ENCODE data around the gene SPTBN5. TPM values are rescaled to one million over a fixed set of nuclear protein-coding genes. Genes with fewer than 3 reads are reported as not detected.

SPTBN5 gene
- total RNA-seq, 2 experiments from 2014 or later, result 0.16 to 0.21 TPM

GRCh38 chr15:41849861-41850260, 44.0 kb downstream of the SPTBN5 start:
- POLR2A ChIA-PET, result no interaction called here
- no peaks in the 10 kb centered on the region for H3K27me3 Mint-ChIP-seq (ENCODE audit: low read depth)

GRCh38 chr15:41849204-41849603, 44.6 kb downstream of the SPTBN5 start:
- Mint-ChIP-seq H3K4me3 (no peak overlapping the region), H3K9me3 (ENCODE audit: insufficient read depth) (no peaks in the 10 kb centered on the region), H3K27ac (no peak overlapping the region), H3K4me1 (ENCODE audit: low read depth) (no peaks in the 10 kb centered on the region), H3K27me3 (ENCODE audit: low read depth) (no peaks in the 10 kb centered on the region), H3K36me3 (ENCODE audit: low read depth) (peaks cover 11% of the 10 kb centered on the region)
- no peak for DNase-seq
- no peak for ATAC-seq
- ChIA-PET POLR2A (no interaction called here), CTCF (no interaction called here)

More at GRCh38 chr15:41849861-41850260, 44.0 kb downstream of the SPTBN5 start:
- no peaks in the 10 kb centered on the region for H3K9me3 Mint-ChIP-seq (ENCODE audit: insufficient read depth)
- CTCF ChIA-PET, result interaction anchor here (3.3 kb wide), 1 partner anchor 76 kb away, joined by 11 read pairs; the partner anchor contains the start of gene MAPKBP1
- H3K4me1 Mint-ChIP-seq (ENCODE audit: low read depth), result no peaks in the 10 kb centered on the region
- H3K27ac Mint-ChIP-seq, result no peak overlapping the region
- peaks cover 11% of the 10 kb centered on the region for H3K36me3 Mint-ChIP-seq (ENCODE audit: low read depth)
- no peak overlapping the region for H3K4me3 Mint-ChIP-seq
- ATAC-seq, result no peak
- no peak for DNase-seq

- H3K4me1 Mint-ChIP-seq (ENCODE audit: low read depth), result no peaks in the 10 kb centered on the region
- no peak overlapping the region for H3K4me3 Mint-ChIP-seq
- ChIA-PET POLR2A (no interaction called here), CTCF (interaction anchor here (0.9 kb wide), 1 partner anchor 25 kb away, joined by 3 read pairs; no protein-coding TSS in a partner anchor)
- ATAC-seq, result no peak
- H3K27ac Mint-ChIP-seq, result no peak overlapping the region
- H3K36me3 Mint-ChIP-seq (ENCODE audit: low read depth), result peaks cover 11% of the 10 kb centered on the region
- H3K27me3 Mint-ChIP-seq (ENCODE audit: low read depth), result no peaks in the 10 kb centered on the region
- no peak for DNase-seq
- no peaks in the 10 kb centered on the region for H3K9me3 Mint-ChIP-seq (ENCODE audit: insufficient read depth)
These were observed 45.2 kb downstream of the SPTBN5 start for GRCh38 chr15:41848631-41849030.

GRCh38 chr15:41847981-41848380, 45.9 kb downstream of the SPTBN5 start:
- POLR2A ChIA-PET, result no interaction called here

GRCh38 chr15:41847206-41847605, 46.6 kb downstream of the SPTBN5 start:
- ChIA-PET CTCF (no interaction called here), POLR2A (interaction anchor here (2.1 kb wide), 1 partner anchor 16 kb away, joined by 5 read pairs; no protein-coding TSS in a partner anchor)
- Mint-ChIP-seq H3K4me1 (ENCODE audit: low read depth) (no peaks in the 10 kb centered on the region), H3K4me3 (no peak overlapping the region), H3K27me3 (ENCODE audit: low read depth) (no peaks in the 10 kb centered on the region), H3K36me3 (ENCODE audit: low read depth) (peaks cover 11% of the 10 kb centered on the region), H3K9me3 (ENCODE audit: insufficient read depth) (no peaks in the 10 kb centered on the region), H3K27ac (no peak overlapping the region)
- no peak for ATAC-seq
- no peak for DNase-seq

More at GRCh38 chr15:41847981-41848380, 45.9 kb downstream of the SPTBN5 start:
- Mint-ChIP-seq H3K36me3 (ENCODE audit: low read depth) (peaks cover 11% of the 10 kb centered on the region), H3K9me3 (ENCODE audit: insufficient read depth) (no peaks in the 10 kb centered on the region), H3K27ac (no peak overlapping the region), H3K4me1 (ENCODE audit: low read depth) (no peaks in the 10 kb centered on the region), H3K4me3 (no peak overlapping the region), H3K27me3 (ENCODE audit: low read depth) (no peaks in the 10 kb centered on the region)
- CTCF ChIA-PET, result interaction anchor here (0.9 kb wide), 1 partner anchor 24 kb away, joined by 3 read pairs; no protein-coding TSS in a partner anchor
- DNase-seq (no peak), ATAC-seq (no peak)

- no peak for ATAC-seq
- Mint-ChIP-seq H3K36me3 (ENCODE audit: low read depth) (peaks cover 11% of the 10 kb centered on the region), H3K27me3 (ENCODE audit: low read depth) (no peaks in the 10 kb centered on the region), H3K4me3 (no peak overlapping the region), H3K27ac (no peak overlapping the region), H3K9me3 (ENCODE audit: insufficient read depth) (no peaks in the 10 kb centered on the region), H3K4me1 (ENCODE audit: low read depth) (no peaks in the 10 kb centered on the region)
- no peak for DNase-seq
- ChIA-PET POLR2A (no interaction called here), CTCF (interaction anchor here (1.0 kb wide), 1 partner anchor 241 kb away, joined by 3 read pairs; no protein-coding TSS in a partner anchor)
These were observed 49.0 kb downstream of the SPTBN5 start for GRCh38 chr15:41844814-41845213.

- no peaks in the 10 kb centered on the region for H3K4me1 Mint-ChIP-seq (ENCODE audit: low read depth)
- H3K36me3 Mint-ChIP-seq (ENCODE audit: low read depth), result peaks cover 11% of the 10 kb centered on the region
- H3K27me3 Mint-ChIP-seq (ENCODE audit: low read depth), result no peaks in the 10 kb centered on the region
- no peak overlapping the region for H3K4me3 Mint-ChIP-seq
- no peak for ATAC-seq
- no peak for DNase-seq
- ChIA-PET CTCF (interaction anchor here (1.0 to 1.3 kb wide), 2 partner anchors 32 to 61 kb away, joined by 3 read pairs; no protein-coding TSS in a partner anchor), POLR2A (no interaction called here)
- H3K27ac Mint-ChIP-seq, result no peak overlapping the region
- H3K9me3 Mint-ChIP-seq (ENCODE audit: insufficient read depth), result no peaks in the 10 kb centered on the region
These were observed 50.3 kb downstream of the SPTBN5 start for GRCh38 chr15:41843571-41843970.

- no peak for ATAC-seq
- no peaks in the 10 kb centered on the region for H3K27me3 Mint-ChIP-seq (ENCODE audit: low read depth)
- H3K4me3 Mint-ChIP-seq, result no peak overlapping the region
- H3K36me3 Mint-ChIP-seq (ENCODE audit: low read depth), result peaks cover 6% of the 10 kb centered on the region
- H3K9me3 Mint-ChIP-seq (ENCODE audit: insufficient read depth), result no peaks in the 10 kb centered on the region
- POLR2A ChIA-PET, result no interaction called here
- CTCF ChIA-PET, result interaction anchor here (2.0 kb wide), 1 partner anchor 68 kb away, joined by 5 read pairs; the partner anchor contains the start of gene MAPKBP1
- no peak overlapping the region for H3K27ac Mint-ChIP-seq
- H3K4me1 Mint-ChIP-seq (ENCODE audit: low read depth), result no peaks in the 10 kb centered on the region
- DNase-seq, result no peak
These were observed 51.6 kb downstream of the SPTBN5 start for GRCh38 chr15:41842229-41842628.

GRCh38 chr15:41841131-41841530, 52.7 kb downstream of the SPTBN5 start:
- no peaks in the 10 kb centered on the region for H3K9me3 Mint-ChIP-seq (ENCODE audit: insufficient read depth)
- no peak for ATAC-seq

GRCh38 chr15:41840673-41841072, 53.2 kb downstream of the SPTBN5 start:
- DNase-seq (no peak), ATAC-seq (no peak)
- CTCF ChIA-PET, result no interaction called here
- Mint-ChIP-seq H3K9me3 (ENCODE audit: insufficient read depth) (no peaks in the 10 kb centered on the region), H3K36me3 (ENCODE audit: low read depth) (peaks cover 3% of the 10 kb centered on the region), H3K27me3 (ENCODE audit: low read depth) (no peaks in the 10 kb centered on the region), H3K27ac (no peak overlapping the region), H3K4me1 (ENCODE audit: low read depth) (peaks cover 3% of the 10 kb centered on the region), H3K4me3 (no peak overlapping the region)
- POLR2A ChIA-PET, result no interaction called here

More at GRCh38 chr15:41841131-41841530, 52.7 kb downstream of the SPTBN5 start:
- Mint-ChIP-seq H3K36me3 (ENCODE audit: low read depth) (peaks cover 4% of the 10 kb centered on the region), H3K27ac (no peak overlapping the region), H3K4me1 (ENCODE audit: low read depth) (no peaks in the 10 kb centered on the region), H3K4me3 (no peak overlapping the region), H3K27me3 (ENCODE audit: low read depth) (no peaks in the 10 kb centered on the region)
- ChIA-PET CTCF (interaction anchor here (2.0 kb wide), 1 partner anchor 67 kb away, joined by 5 read pairs; the partner anchor contains the start of gene MAPKBP1), POLR2A (interaction anchor here (0.6 kb wide), 1 partner anchor 91 kb away, joined by 3 read pairs; no protein-coding TSS in a partner anchor)
- no peak for DNase-seq

GRCh38 chr15:41839781-41840491, 53.9 kb downstream of the SPTBN5 start:
- Mint-ChIP-seq H3K27me3 (ENCODE audit: low read depth) (no peaks in the 10 kb centered on the region), H3K36me3 (ENCODE audit: low read depth) (peaks cover 3% of the 10 kb centered on the region), H3K27ac (no peak overlapping the region), H3K4me3 (no peak overlapping the region), H3K4me1 (ENCODE audit: low read depth) (peaks cover 8% of the 10 kb centered on the region), H3K9me3 (ENCODE audit: insufficient read depth) (no peaks in the 10 kb centered on the region)
- ChIA-PET POLR2A (no interaction called here), CTCF (no interaction called here)
- no peak for DNase-seq
- no peak for ATAC-seq

- POLR2A ChIA-PET, result no interaction called here
- CTCF ChIA-PET, result interaction anchor here (0.9 to 1.9 kb wide), 2 partner anchors 65 to 66 kb away, joined by 3 to 5 read pairs; partner anchors contain the start of gene MAPKBP1
- H3K4me3 Mint-ChIP-seq, result no peak within 1 kb of the TSS
These were observed 55.4 kb downstream of the SPTBN5 start, which contains the start of gene PLA2G4B for GRCh38 chr15:41838400-41838897. Gene PLA2G4B (plus strand): TSS chr15:41838847. CDS start chr15:41838914, 67 bp downstream.

More at GRCh38 chr15:41838400-41838897, 55.4 kb downstream of the SPTBN5 start, which contains the start of gene PLA2G4B:
- ATAC-seq (no peak), DNase-seq (no peak)
- H3K27ac Mint-ChIP-seq, result no peak within 1 kb of the TSS
- H3K4me1 Mint-ChIP-seq (ENCODE audit: low read depth), result peaks cover 21% of the 10 kb centered on the region
- peaks cover 7% of the 10 kb centered on the region for H3K36me3 Mint-ChIP-seq (ENCODE audit: low read depth)
- no peaks in the 10 kb centered on the region for H3K9me3 Mint-ChIP-seq (ENCODE audit: insufficient read depth)
- H3K27me3 Mint-ChIP-seq (ENCODE audit: low read depth), result no peaks in the 10 kb centered on the region

Measured in activated CD8-positive, alpha-beta T cell treated with anti-CD3 and anti-CD28 coated beads, Interleukin-2, amount 10 ng/mL, durations not matched to agents 7 days and 5 days (primary cell).